CD4-positive, alpha-beta T cell (primary cell): ENCODE measurements around the gene FAM171A1. TPM values are rescaled to one million over a fixed set of nuclear protein-coding genes. Genes with fewer than 3 reads are reported as not detected.

ENCODE experiments used
- ATAC-seq: fragments of 200-7000 bp; cut with Tn5 transposase; one replicate; pipeline ENCODE4 v1.10.0; 2022; ENCODE audit warnings: mild to moderate bottlenecking; ENCODE audit not compliant: poor library complexity
- CTCF ChIA-PET: fragments of 350-600 bp; sonication (Branson Sonifier 250); formaldehyde crosslinking; loops from one replicate; lab custom pipeline; 2021; ENCODE audit warnings: antibody characterized with exemption, inconsistent platforms; lab: Charles Lee
- POLR2A ChIA-PET: fragments of 350-600 bp; sonication (Branson Sonifier 250); formaldehyde crosslinking; loops from one replicate; lab custom pipeline; 2021; ENCODE audit warnings: antibody characterized with exemption, inconsistent platforms; lab: Charles Lee
- DNase-seq, 14 experiments: peaks; one replicate each; pipeline ENCODE4 v3.0.0-alpha.2; 2013 to 2020; ENCODE audit warnings: mixed read lengths in 2 of 14
- H3K27ac ChIP-seq, 2 donors: one replicate each; pipeline versions ENCODE4 v1.5.1 to v1.7.0; 2013; ENCODE audit warnings: low read length in 2 of 2, low read depth in 1 of 2, mild to moderate bottlenecking in 1 of 2
- H3K27me3 ChIP-seq, 2 experiments: 1 replicate in 1 of 2; 2 replicates in 1 of 2; pipeline versions ENCODE4 v1.6.1 to v1.7.0; 2013; ENCODE audit warnings: low read length in 2 of 2, control low read depth in 1 of 2, mild to moderate bottlenecking in 1 of 2, moderate library complexity in 1 of 2; ENCODE audit not compliant: insufficient read depth in 2 of 2, control insufficient read depth in 1 of 2
- H3K36me3 ChIP-seq: one replicate; pipeline ENCODE4 v1.6.1; 2013; ENCODE audit warnings: low read length, control low read depth; ENCODE audit not compliant: insufficient read depth
- H3K4me1 ChIP-seq: one replicate; pipeline ENCODE4 v1.6.1; 2013; ENCODE audit warnings: low read length, control low read depth; ENCODE audit not compliant: insufficient read depth
- H3K4me3 ChIP-seq: one replicate; pipeline ENCODE4 v1.5.1; 2013; ENCODE audit warnings: mild to moderate bottlenecking, low read length, moderate library complexity
- H3K9me3 ChIP-seq, 2 experiments: 1 replicate in 1 of 2; 2 replicates in 1 of 2; pipeline versions ENCODE4 v1.6.1 to v1.7.0; 2013; ENCODE audit warnings: low read length in 2 of 2, mild to moderate bottlenecking in 2 of 2, control low read depth in 1 of 2, moderate library complexity in 1 of 2; ENCODE audit not compliant: control insufficient read depth in 1 of 2, insufficient read depth in 1 of 2
- H3K27ac Mint-ChIP-seq: one replicate; pipeline ENCODE4 v1.8.0; 2020; ENCODE audit warnings: mixed read lengths
- H3K27me3 Mint-ChIP-seq: one replicate; pipeline ENCODE4 v1.8.0; 2021; ENCODE audit warnings: mixed read lengths
- H3K36me3 Mint-ChIP-seq: one replicate; pipeline ENCODE4 v1.8.0; 2021; ENCODE audit warnings: low read depth, mixed read lengths
- H3K4me1 Mint-ChIP-seq: one replicate; pipeline ENCODE4 v1.8.0; 2021; ENCODE audit warnings: low read depth, mixed read lengths
- H3K4me3 Mint-ChIP-seq: one replicate; pipeline ENCODE4 v1.8.0; 2020; ENCODE audit warnings: mild to moderate bottlenecking, mixed read lengths
- H3K9me3 Mint-ChIP-seq: one replicate; pipeline ENCODE4 v1.8.0; 2020; ENCODE audit warnings: mixed read lengths
- intact Hi-C, 2 experiments: fragments of 100-400 bp; cut with DNase I in 1 of 2; cut with micrococcal nuclease in 1 of 2; formaldehyde crosslinking; loops; one replicate each; pipeline versions ENCODE4 v1.15.1 to v1.9.0; 2023 to 2025; cut with DNase I, micrococcal nuclease
- total RNA-seq, 174 experiments: library from RNA in 2 of 174; stranded (reverse) in 2 of 174; gene quantifications; one replicate each; pipeline ENCODE4 v1.2.3 and lab custom pipeline; 2021 to 2026
- TF ChIP-seq, protein P1 (sequence below): fragments of 200-600 bp; IDR thresholded peaks from one replicate; pipeline ENCODE4 v1.8.0; 2022; ENCODE audit warnings: antibody characterized with exemption, mild to moderate bottlenecking

FAM171A1 gene
- total RNA-seq, 2 experiments from 2014 or later = 1.8 to 2.6 TPM

DNA sequence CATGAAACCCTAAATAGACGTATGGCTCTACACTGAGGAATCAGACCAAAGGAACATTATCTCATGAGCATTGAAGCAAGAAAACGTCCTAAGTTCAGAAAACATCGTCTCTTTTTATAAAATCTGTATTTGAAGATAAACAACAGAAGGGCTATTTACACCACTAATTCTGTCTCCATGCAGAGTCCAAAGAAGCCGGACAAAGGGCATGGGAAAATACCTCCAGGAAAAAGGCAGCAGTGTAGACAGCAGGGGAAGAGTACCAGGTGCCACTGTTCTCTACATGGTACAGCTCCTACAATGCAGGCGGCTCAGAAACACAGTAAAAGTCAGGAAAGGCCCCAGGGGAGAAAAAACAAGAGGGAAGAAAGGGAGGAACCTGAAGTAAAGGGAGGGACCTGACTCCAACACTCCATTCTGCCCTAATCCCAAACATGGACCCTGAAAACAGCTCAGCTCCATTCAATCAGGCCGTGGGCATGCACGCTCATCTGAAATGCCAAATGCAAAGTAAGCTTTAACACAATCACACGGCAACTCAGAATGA is 17.5 kb downstream of the FAM171A1 start:
- H3K9me3 ChIP-seq = no peaks in the 10 kb centered on the region
- Mint-ChIP-seq H3K4me3 (no peak overlapping the region), H3K9me3 (no peaks in the 10 kb centered on the region), H3K4me1 (no peaks in the 10 kb centered on the region), H3K27ac (no peak overlapping the region), H3K27me3 (peaks cover 9% of the 10 kb centered on the region), H3K36me3 (no peaks in the 10 kb centered on the region)
- no peaks in the 10 kb centered on the region for H3K36me3 ChIP-seq
- no peak overlapping the region for H3K27ac ChIP-seq
- ATAC-seq (no peak), DNase-seq (no peak)
- POLR2A ChIA-PET = no interaction called here
- no peak overlapping the region for H3K4me3 ChIP-seq
- peaks cover 6 to 7% of the 10 kb centered on the region in 2 experiments for H3K27me3 ChIP-seq
- intact Hi-C loops = no loop called here
- CTCF ChIA-PET = interaction anchor here (0.6 kb wide), 1 partner anchor 60 kb away, joined by 3 read pairs; no protein-coding TSS in a partner anchor
- TF ChIP-seq, protein P1, sequence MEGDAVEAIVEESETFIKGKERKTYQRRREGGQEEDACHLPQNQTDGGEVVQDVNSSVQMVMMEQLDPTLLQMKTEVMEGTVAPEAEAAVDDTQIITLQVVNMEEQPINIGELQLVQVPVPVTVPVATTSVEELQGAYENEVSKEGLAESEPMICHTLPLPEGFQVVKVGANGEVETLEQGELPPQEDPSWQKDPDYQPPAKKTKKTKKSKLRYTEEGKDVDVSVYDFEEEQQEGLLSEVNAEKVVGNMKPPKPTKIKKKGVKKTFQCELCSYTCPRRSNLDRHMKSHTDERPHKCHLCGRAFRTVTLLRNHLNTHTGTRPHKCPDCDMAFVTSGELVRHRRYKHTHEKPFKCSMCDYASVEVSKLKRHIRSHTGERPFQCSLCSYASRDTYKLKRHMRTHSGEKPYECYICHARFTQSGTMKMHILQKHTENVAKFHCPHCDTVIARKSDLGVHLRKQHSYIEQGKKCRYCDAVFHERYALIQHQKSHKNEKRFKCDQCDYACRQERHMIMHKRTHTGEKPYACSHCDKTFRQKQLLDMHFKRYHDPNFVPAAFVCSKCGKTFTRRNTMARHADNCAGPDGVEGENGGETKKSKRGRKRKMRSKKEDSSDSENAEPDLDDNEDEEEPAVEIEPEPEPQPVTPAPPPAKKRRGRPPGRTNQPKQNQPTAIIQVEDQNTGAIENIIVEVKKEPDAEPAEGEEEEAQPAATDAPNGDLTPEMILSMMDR = no peak
- H3K4me1 ChIP-seq = no peaks in the 10 kb centered on the region

DNA sequence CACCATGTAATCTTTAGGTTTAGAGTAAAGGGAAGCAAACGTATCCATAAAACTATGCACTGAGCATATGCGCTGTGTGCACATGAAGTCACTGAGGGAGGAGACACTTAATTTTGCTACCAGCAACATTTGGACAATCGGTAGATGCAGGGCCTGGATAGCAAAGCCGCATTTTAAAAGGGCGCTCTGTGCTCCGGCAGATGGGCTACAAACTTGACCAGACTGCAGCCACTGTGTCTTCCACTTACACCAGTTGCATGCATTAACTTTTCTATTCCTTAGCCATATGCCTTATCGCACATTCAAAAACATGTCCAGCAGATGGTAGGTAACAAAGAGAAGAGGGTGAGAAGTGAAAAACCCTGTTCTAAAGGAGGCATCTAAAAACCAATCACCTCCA is 18.3 kb downstream of the FAM171A1 start:
- intact Hi-C loops = no loop called here
- no peak overlapping the region for H3K4me3 Mint-ChIP-seq
- Histone ChIP-seq H3K36me3 (no peaks in the 10 kb centered on the region), H3K27ac (no peak overlapping the region), H3K4me1 (no peaks in the 10 kb centered on the region), H3K27me3 (peaks cover 6 to 11% of the 10 kb centered on the region in 2 experiments), H3K9me3 (no peaks in the 10 kb centered on the region), H3K4me3 (no peak overlapping the region)
- no peaks in the 10 kb centered on the region for H3K4me1 Mint-ChIP-seq
- ChIA-PET CTCF (no interaction called here), POLR2A (no interaction called here)
- TF ChIP-seq, protein P1 = no peak
- H3K27me3 Mint-ChIP-seq = peaks cover 9% of the 10 kb centered on the region
- no peaks in the 10 kb centered on the region for H3K9me3 Mint-ChIP-seq
- H3K36me3 Mint-ChIP-seq = no peaks in the 10 kb centered on the region
- no peak for ATAC-seq
- H3K27ac Mint-ChIP-seq = no peak overlapping the region
- DNase-seq = no peak

DNA sequence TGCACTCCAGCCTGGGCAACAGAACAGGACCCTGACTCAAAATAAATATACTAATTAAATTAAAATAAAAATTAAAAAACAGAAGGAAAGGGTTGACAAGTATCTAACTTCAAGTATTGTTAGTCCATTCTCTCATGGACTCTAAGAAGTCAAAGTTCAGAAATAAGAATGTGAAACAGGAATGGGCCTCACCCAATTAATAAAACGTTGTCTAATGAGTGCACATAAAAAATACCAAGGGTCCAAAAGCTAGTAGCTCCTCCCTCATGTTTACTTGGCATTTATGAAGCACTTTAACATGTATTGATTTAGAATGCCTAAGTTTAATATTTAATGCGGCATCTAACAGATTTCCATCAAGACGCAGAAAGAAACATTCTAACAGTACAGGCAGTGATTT is 18.9 kb downstream of the FAM171A1 start:
- CTCF ChIA-PET = no interaction called here
- Mint-ChIP-seq H3K27me3 (peaks cover 9% of the 10 kb centered on the region), H3K9me3 (no peaks in the 10 kb centered on the region), H3K36me3 (no peaks in the 10 kb centered on the region), H3K4me1 (no peaks in the 10 kb centered on the region), H3K4me3 (no peak overlapping the region), H3K27ac (no peak overlapping the region)
- POLR2A ChIA-PET = no interaction called here
- DNase-seq = no peak
- no peaks in the 10 kb centered on the region for H3K36me3 ChIP-seq
- no peaks in the 10 kb centered on the region for H3K4me1 ChIP-seq
- H3K9me3 ChIP-seq = no peaks in the 10 kb centered on the region
- no peak overlapping the region for H3K27ac ChIP-seq
- TF ChIP-seq, protein P1 = no peak
- ATAC-seq = no peak
- H3K4me3 ChIP-seq = no peak overlapping the region
- intact Hi-C loops = no loop called here
- H3K27me3 ChIP-seq = peaks cover 6 to 11% of the 10 kb centered on the region in 2 experiments
